Amygdala (tissue), 56 donors: ENCODE measurements around the gene PPP2R5E.
A peak's percentile ranks its signal among the peaks of the same experiment; 100 is the strongest.

Experiments used
- DNase-seq, 56 donors: peaks; one replicate each; lab custom pipeline; 2025; lab: John Stamatoyannopoulos, UW

The PPP2R5E gene

DNA sequence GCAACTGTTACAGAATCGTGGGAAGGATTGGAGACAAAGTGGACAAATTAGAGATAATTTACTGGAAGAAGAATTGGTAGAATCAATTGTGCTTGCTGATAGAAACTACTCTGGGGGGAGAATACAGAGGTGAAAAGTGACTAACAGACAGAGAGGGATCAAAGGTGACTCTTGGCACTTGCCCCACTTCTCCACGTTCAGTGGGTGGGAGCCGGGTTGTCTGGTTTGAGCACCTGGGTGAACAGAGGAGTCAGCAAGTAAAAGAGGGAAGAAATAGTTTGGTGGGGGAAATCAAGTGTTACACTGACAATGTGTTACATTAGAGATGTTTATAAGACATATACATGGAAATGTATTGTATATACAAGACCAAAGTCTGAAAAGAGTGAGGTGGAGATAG lies 69.1 kb downstream of the PPP2R5E start:
- DNase-seq: no peak

DNA sequence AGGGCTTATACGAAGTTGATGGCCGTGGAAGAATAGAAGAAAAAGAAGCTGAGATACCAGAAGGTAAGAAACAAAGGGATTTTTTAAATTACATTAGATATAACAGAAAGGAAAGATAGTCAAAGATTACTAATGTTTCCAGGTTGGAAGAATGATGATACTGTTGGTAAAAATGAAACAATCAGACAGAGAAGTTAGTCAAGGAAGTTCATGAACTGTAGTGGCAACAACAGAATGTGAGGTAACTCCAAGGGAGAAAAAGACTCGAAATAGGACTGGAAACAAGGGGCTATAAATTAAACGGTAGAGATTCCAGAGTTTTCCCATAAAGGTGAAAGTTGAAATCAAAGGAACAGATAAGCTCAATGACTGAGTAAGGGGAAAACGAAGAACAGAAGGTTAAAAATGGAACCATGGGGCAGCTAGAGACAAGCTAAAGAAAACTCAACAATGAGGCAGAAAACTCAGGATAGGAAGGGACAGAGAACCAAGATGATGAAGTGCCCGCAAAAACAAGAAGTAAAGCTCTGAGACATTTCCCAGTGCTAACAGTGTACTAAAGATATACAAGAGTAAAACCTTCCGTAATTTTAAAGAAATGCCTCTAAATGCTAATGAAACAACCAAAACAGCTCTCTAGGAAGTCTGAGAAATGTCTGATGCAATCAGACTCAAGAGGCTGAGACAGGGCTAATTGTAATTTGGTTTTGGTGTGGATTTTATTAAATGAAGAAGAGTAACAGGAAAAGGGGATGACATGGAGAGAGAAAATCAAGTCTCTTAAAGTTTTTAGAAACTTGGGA lies 70.0 kb downstream of the PPP2R5E start:
- no peak for DNase-seq

DNA sequence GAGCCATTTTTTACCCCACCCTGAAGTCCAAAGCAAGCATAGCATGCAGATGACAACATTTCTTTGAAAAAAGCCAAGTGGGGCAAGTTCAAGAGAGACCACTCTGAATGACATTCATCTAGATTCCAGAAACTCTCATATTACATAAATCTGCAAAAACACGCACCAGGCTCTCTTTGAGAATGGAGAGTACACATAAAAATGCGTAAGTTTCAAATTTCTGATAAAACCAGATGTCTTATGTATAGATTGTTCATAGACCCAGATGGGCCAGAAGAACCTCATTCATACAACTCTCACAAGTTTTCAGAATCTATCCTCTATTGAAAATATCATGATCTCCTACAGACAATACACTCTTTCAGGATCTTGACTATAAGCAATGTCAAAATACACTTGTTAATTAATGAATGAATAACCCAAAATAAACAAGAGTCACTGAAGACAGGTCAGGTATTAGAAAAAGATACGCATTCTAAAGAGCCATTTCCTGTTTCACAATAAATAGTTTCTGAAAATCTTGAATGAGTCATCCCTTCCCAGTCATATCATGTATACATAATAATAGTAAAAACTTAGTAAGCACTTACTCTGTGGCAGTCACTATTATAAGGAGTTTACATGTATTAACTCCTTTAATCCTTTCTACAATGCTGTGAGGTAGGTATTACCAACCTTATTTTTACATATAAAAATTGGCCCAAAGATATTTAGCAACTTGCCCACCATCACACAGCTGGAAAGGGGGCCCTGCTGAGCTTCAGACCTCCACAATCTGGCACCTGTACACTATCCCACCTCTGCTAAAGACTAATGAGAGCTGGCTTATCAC lies 72.0 kb downstream of the PPP2R5E start:
- DNase-seq: no peak

DNA sequence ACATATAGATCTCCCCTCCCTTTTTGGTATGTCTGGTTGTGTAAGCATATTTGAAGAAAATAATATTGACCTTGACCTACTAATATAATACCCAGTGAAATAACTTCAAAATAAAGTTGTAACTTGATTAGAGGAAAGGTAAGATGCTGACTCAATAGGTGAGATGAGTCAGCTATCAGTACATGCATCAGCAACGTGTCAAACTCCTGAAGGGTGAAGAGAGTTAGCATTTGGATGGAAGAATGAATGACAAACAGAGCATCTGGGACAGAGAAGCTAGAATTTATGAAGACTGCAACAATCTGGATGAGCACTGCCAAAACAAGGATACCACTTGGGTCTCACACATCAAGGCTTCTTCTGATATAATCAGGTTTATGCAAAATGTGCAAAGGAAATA lies 74.9 kb downstream of the PPP2R5E start:
- no peak for DNase-seq

DNA sequence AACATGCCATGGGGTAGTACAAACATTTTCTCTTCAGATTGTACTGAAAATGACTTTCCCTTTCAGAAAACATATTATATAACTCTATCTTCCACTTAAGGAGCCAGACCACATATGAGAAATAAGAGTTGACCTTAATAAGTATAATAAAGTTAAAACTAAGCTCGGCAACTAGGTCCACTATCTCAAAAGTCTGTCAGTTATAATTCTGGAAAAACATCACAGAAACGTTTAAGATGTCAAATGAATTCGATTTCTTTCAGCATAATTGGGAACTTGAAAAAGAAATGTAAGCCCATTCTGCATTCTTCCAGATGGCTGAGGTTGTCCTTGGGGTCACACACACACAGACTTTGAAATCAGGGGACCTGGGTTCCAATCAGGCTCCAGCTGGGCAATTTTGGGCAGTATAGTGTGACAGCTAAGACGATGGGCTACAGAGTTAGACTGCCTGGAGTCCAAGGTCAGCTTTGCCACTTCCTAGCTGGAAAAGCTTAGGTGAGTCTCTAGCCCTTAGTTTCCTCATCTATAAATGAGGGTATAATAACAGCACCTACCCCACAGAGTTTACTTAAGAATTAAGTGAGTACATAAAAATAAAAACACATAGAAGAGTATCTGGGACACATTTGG lies 75.6 kb downstream of the PPP2R5E start:
- DNase-seq: no peak

DNA sequence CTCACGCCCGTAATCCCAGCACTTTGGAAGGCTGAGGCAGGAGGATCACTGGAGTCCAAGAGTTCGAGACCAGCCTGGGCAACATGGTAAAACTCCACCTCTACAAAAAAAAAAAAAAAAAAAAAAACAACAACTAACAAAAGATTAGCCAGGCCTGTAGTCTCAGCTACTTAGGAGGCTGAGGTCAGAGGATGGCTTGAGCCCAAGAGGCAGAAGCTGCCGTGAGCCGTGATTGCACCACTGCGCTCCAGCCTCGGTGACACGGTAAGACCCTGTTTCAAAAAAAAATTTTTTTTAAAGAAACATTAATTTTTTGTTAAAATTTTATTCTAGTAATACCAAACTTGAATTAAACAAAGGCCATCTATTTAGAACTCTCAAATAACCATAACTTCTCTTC lies 77.8 kb downstream of the PPP2R5E start:
- peak in 1 of 56 donors; percentile 0 for DNase-seq

DNA sequence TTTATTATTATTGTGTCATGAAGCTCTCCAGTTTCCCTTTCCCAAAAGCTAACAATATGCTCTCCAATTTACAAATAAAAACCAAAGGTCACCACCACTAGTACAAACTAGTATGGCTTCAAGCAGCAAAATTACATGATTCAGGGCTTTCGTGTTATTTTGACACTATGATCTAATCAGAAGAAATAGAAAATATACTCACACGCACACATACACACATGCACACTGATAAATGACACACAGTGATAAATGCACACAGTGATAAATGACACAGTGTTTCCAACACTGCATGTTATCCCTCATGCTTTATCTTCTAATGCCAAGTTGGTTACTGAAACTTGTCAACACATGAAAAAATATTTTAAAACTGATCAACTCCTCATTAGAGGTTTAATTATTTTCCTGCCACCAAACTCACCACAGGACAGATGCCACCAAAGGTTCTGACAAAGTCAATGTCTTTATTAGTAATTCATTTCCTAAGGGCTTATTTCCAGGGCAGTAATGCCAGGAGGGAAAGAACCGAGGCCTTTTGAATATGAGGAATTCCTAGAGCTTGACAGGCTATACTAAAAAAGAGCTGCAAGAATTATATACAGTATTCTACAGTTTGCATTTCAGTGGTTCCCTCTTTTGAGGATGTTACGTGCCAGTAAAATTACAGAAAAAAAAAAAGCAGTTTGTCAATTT lies 82.4 kb downstream of the PPP2R5E start:
- DNase-seq: no peak

DNA sequence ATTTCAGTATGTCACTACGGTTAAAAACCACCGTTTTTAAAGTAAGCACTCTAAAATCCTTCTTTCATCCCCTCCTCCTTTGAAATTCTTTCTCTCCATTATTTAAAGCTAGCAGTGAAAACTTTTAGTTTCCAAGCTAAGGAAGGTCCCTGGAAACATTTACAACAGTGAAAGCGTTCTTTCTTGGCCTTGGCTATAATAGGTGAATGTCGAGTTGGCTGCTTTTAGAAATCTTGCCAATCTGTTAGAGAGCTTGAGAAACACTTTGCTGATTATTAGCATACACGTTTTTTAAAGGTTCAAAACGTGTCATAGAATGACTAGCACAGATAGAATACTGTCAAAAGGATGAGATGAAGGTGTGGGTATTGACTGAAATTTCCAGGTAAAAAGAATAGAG lies 83.4 kb downstream of the PPP2R5E start:
- no peak for DNase-seq

DNA sequence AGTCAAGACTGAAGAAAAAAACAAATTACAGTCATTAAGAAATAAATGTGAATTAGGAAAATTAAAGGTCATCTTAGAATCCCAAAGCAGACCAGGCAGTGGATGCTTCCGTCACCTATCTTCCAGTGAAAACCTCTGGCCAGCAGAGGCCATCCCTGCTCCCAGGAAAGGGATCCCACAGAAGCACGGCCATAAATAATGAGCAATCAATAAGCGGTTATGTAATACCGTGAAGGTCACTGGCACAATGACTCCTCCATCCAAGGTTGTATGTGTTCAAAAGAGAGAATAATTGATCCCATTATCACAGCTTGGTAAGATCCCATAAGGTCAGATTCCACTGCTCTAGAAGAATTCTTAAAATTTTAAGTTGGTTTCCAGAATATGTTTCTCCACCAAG lies 85.7 kb downstream of the PPP2R5E start:
- DNase-seq: no peak

DNA sequence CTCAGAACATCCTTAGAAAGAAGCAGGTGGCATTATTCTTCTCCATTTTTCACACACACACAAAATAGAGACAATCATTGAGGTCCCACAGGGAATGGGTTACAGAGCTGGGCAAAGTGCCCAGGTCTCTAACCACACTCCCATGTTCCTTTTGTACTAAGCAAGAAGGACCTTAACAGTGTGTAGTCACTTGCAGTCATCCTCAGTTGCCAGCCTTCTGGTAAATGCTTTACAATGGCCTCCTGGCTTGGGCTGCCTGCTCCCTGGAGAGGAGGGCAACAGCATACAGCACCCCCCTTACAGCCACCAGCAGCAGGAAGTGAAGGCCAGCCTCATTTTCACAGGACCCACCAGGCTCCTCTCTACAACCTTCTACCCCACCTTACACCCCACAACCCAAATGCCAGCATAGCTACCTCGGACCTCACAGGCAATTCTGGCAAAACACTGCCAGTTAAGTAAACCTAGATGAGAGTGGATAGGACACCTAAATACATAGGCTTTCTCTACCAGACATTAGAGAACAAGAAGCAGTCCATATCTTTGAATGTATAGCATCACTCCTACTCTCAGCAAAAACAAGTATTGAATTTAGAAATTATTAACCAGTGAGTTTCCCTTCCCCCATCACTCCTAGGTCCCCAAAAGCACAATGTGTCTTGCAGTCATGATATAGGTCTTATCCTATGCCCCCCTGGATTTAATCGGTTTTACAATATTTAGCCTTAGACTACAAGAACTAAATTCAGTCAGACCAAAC lies 88.1 kb downstream of the PPP2R5E start:
- DNase-seq: peak in 6 of 56 donors; percentile 1 to 33 (median 12)

DNA sequence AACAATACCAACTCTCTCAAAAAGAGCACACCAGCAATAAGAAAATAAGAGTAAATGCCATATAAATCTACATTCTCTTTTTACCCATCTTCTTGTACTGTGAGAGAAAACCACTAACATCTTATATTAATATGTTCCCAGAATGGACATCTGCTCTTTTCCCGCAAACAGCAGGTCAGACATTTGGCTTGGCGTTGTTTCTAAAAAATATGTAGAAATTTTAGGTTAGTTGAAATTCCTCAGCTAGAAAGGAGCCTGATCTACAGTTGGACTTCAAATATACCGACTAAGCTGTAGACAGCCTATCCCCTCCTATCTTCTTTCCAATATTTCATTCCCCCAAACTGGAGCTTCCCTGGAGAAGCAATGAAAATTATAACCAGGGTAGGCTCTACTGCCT lies 88.7 kb downstream of the PPP2R5E start:
- no peak for DNase-seq

DNA sequence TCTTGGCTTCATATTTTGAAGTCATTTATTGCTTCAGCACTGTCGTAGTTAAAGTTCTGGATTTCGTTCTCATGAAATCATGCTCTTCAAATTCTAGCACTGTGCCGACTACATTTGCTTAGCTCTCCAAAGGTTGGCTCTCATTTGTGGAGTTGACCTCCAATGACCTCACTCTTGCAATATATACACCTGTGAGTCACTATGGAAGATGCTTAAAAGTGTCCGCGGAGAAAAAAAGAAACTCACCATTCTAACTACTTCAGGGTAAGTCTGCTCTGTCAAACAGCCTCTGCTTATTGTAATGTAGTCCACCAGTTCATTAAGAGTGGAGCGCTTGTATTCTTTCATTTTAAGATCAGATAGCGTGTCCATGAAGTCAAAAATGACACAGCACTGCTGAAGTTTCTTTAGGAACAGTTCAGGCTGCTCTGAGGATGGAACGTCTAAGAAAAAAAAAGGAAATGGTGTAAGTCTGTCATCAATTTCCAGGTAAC lies 89.7 kb downstream of the PPP2R5E start:
- no peak for DNase-seq

DNA sequence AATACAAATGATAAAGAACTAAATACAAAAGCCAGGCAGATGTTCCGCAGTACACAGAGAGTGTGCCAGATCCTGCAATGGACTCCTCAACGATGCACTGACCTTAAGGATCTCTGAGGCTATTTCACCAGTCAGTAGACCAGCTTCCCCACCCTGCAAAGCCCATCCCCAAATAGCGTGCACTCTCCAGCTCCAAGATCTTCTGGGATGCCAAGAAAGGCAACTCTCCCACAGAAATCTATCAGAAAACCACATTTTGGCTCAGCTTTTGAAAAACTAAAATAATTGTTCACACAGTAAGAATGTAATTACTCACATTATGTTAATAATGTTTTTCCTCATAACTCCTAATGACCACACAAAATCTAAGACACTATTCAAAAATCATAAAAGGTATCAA lies 90.4 kb downstream of the PPP2R5E start:
- no peak for DNase-seq

DNA sequence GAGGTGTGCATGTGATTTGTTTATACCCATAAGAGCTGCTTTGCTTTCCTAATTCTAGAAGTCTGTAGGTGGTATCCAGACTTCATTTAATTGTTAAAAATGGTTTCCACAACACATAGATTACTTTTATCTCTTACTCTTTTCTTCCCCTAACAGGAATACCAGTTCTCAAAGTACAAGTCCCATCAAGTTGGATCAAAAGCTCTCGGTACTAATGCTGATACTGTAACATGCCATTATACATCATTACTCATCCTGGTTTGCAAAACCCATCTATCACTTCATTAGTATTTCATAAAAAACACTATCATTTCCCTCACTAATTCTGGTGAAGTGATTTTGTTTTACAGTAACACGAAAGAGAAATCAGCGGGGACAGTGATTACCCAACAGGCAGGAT lies 94.3 kb downstream of the PPP2R5E start:
- no peak for DNase-seq

DNA sequence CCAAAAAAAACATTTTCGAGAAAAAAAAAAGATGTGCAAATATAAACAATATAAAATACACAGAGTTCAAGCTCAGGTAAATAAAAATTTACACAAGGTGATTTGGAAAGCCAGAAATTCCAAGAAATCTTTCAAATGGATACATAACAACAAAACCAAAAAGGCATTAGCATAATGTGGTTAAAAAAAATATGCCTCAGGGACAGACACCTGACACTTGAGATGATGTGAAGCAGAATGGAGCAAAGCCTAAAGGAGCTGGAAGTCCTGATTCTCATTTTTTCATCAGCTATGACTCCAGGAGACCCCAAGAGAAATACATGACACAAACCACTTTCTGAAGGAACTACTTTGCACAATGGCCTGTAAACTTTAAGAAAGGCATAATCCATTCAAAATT lies 98.6 kb downstream of the PPP2R5E start:
- no peak for DNase-seq

DNA sequence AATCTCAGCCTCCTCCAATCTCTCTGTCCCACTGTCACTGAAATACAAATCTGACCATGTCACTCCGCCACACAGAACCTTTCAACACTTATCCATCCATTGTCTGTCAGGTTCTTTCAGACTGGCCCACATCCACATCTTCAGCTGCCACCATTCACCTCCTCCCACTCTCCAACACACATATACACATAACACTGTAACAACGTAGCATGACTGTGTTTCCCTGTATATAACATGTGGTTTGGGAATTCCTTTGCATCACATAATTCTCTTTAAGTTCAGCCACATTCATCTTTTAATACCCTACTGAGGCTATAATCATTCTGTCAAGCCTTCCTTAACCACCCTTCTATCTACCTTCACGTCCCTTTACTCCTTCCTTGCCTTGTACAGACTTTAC lies 99.2 kb downstream of the PPP2R5E start:
- no peak for DNase-seq

DNA sequence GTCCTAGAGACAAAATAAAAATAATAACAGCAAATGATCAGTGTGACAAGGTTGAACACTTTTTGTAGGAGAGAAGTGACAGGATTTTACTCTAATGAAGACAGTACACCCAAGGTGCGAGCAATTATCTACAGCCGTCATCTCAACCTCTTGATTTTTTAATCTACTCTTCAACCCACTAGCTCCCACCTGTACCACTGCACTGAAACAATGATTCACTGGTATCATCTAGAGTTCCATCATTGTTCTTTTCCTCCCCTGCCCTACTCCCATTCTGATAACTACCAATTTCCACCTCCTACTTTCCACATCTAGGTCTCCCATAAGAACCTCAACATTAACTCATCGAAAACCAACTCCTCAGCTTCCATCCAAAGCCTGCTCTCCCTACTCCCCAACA lies 99.8 kb downstream of the PPP2R5E start:
- DNase-seq: no peak

DNA sequence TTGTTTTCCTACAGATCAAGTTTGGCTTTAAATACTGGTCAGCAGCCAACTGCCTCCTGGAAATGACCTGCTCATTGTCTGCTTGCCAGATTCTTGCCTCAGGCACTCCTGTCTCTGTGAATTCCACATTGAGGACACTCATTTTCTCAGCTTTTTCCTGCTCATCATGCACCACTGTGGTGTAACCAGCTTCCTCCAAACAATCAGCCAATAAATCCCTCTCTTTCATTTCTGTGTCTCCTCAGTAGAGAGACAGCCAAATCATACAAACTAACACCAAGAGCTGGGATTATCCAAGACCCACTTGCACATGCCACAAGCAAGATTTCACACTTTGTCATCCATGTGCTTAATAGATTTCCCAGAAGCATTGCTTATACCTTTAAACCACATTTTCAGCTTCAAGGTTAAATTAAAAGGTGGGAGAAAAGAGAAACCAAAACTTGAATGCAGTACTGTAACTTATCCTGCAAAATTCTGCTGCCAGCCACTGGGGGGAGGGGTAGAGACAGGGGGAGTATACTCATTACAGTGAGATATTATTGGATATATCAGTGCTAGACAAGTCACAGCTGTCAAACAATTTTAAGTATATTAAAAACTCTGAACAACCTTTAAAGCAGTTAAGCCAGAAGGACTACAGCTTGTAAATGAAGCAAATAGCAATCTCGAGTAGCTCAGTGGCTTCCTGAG lies 105.0 kb downstream of the PPP2R5E start:
- DNase-seq: peak in 9 of 56 donors; percentile 3 to 44 (median 10)
